HG02884 (cell line): ENCODE data around the gene ST8SIA3.

Experiments used
- ATAC-seq: cut with Tn5 transposase; IDR thresholded peaks from one replicate; pipeline ENCODE4 v1.9.1; 2021; ENCODE audit warnings: mild to moderate bottlenecking, moderate library complexity; ENCODE audit not compliant: unreplicated experiment

ST8SIA3 gene, protein sequence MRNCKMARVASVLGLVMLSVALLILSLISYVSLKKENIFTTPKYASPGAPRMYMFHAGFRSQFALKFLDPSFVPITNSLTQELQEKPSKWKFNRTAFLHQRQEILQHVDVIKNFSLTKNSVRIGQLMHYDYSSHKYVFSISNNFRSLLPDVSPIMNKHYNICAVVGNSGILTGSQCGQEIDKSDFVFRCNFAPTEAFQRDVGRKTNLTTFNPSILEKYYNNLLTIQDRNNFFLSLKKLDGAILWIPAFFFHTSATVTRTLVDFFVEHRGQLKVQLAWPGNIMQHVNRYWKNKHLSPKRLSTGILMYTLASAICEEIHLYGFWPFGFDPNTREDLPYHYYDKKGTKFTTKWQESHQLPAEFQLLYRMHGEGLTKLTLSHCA

GRCh38 chr18:57352271-57352701 lies at the start of gene ST8SIA3:
ST8SIA3 (plus strand) TSS chr18:57352557; CDS start chr18:57352847, 290 bp downstream.
- ATAC-seq: no peak

DNA sequence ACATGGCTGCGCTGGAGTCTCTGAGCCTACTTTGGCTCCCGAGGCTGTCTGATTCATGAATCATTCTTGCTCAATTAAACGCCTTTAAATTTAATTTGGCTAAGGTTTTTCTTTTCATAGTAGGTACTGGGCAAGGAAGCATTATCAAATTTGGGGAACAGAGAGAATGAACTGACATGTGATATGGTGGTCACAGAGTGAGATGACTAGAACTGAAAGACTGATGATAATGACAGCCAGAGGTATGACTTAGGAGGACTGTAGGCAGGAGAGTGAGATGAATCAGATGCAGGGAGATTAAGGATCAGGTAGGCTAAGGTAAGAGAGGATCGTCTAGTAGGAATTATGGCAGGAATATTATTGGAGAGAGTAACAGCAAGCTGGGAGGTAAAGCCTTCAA lies 40.9 kb upstream of the ST8SIA3 start:
- ATAC-seq: no peak

DNA sequence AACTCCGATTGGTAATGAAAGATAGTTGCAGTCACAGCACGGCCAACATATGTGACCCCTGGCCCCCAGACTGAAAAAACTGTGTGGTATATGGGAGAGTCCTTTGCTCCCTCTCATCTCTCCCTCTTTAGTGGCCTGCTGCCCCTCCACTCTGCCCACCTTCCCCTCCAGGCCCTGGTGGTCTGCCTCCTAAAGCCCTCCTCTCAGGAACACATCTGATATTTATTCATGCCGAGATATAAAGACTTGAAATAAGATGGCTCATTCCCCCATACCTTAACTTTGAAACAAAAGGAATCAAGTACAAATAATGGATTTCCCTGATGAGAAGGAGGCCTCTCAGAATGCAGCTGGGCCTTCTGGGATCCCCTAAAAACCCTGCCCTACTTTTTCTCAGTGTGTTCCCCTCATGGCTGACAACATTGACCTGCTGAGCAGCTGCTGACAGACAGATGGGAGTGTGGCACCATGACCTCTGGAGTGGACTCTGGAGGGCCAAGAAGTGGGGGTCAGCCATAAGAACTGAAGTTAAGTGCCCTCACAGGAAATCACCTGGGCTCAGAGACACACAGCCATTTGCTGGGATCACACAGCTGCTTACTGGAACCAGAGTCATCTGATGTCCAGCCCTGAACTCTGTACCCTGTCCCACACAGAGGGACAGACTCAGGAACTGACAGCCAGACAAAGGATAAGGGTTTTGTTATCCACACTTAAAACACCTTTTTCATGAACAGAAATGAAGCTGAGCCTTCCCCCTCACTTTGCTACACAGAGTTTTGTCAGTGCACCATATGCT lies 39.8 kb upstream of the ST8SIA3 start:
- no peak for ATAC-seq

GRCh38 chr18:57320603-57321002 lies 31.8 kb upstream of the ST8SIA3 start:
- no peak for ATAC-seq

DNA sequence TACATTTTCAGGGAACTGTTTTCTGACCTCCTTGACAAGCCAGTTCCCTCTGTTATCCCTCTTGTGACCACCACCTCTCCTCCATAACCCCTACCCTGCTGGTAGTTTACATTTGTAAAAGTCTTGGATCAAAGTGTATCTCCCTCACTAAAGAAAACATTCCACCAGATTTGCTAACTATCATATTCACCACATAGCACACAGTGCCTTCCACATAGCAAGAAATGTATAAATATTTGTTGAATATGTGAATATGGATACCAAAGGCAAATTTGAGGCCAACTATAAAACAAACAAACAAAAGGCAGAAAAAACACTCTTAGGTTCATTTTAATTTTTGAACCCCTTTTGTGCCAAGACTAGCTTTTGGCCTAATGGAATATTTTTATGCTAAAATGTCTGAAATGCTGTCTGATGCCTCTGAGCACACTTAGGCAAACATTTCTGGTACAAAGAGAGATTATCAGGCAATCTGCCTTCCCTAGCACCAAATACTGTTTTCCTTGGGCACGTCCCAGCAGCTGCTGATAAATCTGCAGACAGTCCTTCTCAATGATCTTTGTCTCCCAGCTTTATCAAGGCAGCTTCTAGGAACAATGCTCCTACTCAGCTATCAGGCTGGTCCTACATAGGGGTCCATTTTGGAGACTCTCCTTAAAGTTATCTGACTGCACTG lies 26.7 kb upstream of the ST8SIA3 start:
- no peak for ATAC-seq

DNA sequence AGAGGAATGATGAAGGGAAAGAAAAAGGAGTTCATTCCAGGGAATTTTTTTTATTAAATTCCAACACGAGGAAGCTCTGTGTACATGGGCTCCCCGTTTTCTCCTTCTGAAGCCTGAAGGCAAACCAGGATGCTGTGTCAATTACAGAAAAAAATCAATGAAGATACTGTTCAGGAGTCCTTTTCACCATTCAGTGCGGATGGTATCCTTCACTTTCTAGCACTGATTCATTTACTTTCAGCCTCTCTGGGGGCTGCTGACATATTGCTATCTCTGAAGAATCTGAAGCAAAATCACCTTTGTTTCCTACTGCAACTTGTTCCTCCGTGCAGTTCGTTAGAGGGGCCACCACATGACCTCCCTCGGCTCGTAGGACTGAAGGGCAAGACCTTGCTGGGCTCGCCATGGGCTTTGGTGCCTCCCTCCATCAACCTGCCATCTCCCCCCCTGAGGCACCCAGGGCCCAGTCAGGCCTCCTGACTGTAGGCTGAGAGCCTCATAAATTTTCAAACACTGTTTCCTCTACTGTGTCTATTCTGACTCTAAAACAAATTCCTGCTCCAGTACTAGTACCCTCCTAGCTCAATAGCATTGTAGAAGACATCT lies 25.5 kb upstream of the ST8SIA3 start:
- ATAC-seq: no peak

DNA sequence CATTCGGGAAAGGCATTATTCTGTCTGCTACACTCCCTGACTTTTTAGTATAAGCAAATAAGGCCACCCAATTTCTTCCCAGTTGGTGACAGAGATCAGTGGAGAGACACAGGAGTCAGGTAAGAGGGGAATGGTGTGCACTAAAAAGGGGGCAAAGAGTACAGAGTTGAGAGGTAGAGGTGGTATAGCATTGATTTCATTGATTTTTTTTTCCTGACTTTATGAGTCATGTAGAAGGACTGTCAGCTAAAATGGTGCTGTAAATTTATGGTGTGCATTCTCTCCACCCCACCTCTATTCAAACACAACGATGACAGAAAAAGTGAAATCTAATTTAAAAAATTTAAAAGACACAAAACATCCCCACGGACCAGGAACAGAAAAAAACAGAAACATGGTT lies 23.7 kb upstream of the ST8SIA3 start:
- no peak for ATAC-seq

DNA sequence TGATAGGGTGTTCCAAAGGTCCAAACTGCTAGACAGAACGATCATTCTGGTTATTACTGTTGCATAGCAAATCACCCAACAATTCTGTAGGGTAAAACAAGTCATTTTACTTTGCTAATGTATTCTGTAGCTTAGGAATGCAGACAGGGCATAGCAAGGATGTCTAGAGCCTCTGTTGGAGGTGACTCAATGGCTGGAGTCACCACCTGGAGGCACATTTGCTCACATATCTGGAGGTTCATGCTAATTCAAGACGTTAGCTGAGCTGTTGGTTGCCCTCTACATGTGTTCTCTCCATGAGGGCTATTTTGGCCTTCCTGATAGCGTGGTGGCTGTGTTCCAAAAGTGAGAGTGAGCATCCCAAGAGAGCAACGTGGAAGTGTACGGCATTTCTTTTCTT lies 22.5 kb upstream of the ST8SIA3 start:
- no peak for ATAC-seq

DNA sequence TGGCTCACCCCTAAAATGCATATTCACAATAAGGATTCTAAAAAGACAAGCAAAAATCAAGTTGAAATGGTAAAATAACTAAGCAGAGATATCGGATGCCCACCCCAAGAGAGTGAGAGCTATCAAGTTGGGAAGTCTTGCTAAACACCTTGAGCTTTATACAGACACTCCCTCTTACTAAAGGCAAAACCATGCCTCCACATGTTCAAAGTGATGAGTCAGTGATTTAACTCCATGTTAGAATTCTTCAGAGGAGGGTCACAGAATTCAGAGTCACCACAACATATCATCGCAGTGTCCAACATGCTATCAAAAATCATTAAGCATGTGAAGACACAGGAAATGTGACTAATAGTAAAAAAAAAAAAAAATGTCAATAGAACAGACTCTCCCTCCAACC lies 20.6 kb upstream of the ST8SIA3 start:
- no peak for ATAC-seq

DNA sequence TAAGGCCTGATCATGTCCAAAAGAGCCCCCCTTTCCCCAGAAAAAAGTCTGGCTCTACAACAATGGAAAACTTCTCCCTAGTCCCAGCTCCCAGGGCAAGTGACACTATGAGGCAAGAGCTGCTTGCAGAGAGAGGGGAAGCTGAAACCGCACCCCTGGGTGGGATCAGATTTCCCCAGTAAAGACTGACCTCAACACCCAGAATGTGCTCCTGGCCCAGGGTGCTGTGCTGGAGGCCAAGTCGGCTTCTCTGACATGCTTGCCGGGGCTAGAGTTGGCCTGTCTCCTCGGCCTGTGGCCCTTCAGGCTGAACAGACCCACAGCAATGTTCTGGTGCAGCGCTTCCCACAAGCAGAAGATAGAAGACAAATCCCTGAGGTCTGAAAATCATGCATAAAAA lies 18.4 kb upstream of the ST8SIA3 start:
- ATAC-seq: no peak

DNA sequence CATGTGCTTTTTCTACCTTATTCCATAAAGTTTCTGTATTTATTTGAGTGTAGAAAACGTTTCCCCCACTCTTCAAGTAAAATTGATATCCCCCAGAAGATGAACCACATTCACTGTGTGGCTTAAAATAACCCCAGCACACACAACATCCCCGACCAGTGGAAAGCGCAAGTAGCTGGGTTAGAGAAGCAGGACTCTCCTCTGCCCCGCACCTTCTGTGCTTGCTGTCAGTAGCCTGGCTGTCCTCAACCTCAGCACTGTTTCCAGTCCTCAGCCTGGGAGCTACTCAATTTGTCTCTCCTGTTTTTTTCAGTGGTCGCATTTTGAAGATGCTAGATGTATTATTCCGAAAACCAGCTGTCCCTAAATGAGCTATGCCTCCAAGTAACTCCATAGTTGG lies 18.0 kb upstream of the ST8SIA3 start:
- ATAC-seq: no peak

DNA sequence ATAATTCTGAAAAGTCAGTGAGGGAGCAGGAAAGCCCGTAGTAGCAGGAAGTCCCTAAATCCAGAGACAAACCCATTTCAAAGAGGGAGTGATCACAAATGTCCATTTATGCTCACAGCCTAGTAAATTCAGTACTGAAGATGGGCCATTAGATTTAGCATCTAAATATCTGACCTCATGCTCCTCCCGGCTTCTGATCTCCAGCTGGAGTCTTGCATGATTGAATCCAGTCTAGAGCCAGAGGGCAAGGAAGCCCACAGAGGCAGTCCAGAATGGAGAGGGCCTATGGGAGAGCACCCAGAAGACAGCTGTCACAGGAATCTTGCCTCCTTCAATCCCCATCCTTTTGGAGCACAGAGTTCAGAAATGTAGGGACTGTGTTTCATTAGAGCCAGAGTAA lies 16.0 kb upstream of the ST8SIA3 start:
- no peak for ATAC-seq

- no peak for ATAC-seq
These were observed 14.5 kb upstream of the ST8SIA3 start for GRCh38 chr18:57337890-57338289.

GRCh38 chr18:57343833-57344232 lies 8.5 kb upstream of the ST8SIA3 start:
- ATAC-seq: no peak

GRCh38 chr18:57346876-57347275 lies 5.5 kb upstream of the ST8SIA3 start:
- no peak for ATAC-seq

DNA sequence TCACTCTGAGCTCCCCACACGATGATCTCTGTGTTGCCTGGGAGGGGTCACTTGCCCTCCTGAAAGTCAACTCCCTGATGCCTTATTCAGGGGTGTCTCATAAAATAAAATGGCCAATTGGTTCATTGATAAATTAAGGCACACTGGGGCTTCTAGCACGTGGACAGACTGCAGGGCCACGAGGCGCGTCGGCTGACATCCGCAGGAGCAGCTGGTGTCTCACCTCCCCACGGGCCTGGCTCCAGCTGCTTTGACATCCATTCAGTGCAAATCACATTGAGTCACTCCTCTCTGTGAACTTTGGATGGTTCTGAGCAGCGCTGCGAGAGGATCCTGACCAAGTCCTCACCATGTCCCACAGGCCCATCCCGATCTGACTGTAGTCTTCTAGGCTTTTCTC lies 4.6 kb upstream of the ST8SIA3 start:
- ATAC-seq: no peak

- ATAC-seq: no peak
These were observed 392 bp downstream of the ST8SIA3 start for GRCh38 chr18:57352761-57353136.

GRCh38 chr18:57353137-57353939 lies 981 bp downstream of the ST8SIA3 start:
- no peak for ATAC-seq

DNA sequence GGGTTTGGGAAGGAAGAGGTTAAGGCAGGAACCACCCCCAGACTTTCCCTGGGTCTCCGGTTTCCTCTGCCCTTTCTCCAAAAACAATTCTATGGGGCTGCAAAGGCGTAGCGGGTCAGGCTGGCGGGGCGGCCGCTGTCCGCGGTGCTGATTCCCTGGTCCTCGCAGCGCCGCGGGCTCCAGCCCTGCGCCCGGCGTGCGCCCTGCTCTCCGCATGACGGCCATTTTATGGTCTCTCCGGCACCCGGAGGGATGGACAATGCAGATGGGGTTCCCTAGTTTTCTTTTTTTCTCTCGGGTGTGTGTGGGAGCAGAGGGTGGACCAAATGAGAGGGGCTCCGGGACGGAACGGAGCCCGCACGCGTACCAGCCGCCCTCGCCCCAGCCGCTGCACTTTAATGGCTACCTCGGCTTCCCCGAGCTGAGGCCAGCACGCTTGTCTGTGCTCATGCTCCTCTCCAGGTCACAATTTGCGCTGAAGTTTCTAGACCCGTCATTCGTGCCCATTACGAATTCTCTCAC lies 1.6 kb downstream of the ST8SIA3 start:
- no peak for ATAC-seq

DNA sequence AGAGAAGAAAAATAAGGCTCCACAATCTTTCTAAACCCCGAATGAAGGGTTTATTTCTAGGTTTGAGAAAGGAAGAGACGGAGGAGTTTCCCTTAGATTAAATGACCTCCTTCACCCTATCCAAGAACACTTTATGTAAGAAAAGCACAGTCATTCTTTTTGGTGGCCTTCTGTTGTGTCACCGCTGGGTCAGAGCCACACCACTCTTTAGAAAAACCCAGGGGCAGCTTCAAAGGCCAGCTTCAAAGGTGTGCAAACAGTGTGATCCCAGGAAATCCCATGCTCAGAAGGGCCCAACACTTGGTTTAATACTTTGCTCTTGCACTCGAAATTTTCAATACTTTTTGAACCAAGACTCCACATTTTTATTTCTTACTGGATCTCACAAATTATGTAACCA lies 7.1 kb downstream of the ST8SIA3 start:
- no peak for ATAC-seq
